ENCODE results near the gene SEMA3B.

DNA sequence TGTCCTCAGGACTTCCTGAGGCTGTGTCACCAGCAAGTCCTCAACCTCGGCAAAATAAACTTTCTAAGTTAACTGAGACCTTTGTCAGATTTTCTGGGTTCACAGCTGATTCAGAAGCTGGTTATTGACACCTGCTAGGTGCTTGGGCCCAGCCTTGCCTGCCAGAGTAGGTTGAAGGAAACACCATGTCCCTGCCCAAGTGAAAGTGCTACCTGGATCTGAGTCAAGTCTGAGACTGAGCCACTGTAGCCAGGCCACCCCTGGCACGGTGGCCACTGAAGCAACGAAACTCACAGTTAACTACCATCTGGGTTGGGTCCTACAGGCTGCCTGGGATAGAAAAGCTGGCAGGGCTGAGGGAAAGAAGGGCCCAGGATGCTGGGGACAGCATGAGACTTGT is 45.4 kb downstream of the SEMA3B start:
- TF ChIP-seq, protein P1, sequence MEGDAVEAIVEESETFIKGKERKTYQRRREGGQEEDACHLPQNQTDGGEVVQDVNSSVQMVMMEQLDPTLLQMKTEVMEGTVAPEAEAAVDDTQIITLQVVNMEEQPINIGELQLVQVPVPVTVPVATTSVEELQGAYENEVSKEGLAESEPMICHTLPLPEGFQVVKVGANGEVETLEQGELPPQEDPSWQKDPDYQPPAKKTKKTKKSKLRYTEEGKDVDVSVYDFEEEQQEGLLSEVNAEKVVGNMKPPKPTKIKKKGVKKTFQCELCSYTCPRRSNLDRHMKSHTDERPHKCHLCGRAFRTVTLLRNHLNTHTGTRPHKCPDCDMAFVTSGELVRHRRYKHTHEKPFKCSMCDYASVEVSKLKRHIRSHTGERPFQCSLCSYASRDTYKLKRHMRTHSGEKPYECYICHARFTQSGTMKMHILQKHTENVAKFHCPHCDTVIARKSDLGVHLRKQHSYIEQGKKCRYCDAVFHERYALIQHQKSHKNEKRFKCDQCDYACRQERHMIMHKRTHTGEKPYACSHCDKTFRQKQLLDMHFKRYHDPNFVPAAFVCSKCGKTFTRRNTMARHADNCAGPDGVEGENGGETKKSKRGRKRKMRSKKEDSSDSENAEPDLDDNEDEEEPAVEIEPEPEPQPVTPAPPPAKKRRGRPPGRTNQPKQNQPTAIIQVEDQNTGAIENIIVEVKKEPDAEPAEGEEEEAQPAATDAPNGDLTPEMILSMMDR (optimal IDR thresholded peaks at IDR 0.05 in 1 of 3, IDR thresholded peaks at IDR 0.05 in 1 of 3, conservative IDR thresholded peaks at IDR 0.05 in 1 of 3; ENCODE audit: extremely low read depth in 1 of 3, insufficient read depth in 2 of 3, low read length in 3 of 3), result no peak
- TF ChIP-seq EZH2 (IDR thresholded peaks at IDR 0.05; ENCODE audit: low read length), result no peak

All from keratinocyte (primary cell).